ENCODE measurements around the gene OTUB1.

DNA sequence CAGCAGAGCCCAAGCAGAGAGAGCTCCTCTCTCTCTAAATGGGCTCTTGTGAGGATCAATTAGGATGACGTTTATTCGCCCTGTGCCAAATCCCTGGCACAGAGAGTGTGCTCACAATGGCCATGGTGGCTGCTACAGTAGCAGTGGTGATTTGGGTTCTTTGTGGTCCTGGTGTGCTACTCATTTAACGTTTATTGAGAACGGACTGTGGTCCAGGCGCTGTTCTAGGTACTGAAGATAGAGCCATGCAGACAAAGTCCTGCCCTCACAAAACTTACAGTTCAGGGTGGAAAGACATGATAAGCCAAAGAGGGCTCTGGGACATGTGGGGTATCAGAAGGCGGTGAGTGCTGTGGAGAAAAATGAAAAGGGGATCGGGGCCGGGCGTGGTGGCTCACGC lies 5.3 kb downstream of the OTUB1 start:
- TF ChIP-seq, protein P1, sequence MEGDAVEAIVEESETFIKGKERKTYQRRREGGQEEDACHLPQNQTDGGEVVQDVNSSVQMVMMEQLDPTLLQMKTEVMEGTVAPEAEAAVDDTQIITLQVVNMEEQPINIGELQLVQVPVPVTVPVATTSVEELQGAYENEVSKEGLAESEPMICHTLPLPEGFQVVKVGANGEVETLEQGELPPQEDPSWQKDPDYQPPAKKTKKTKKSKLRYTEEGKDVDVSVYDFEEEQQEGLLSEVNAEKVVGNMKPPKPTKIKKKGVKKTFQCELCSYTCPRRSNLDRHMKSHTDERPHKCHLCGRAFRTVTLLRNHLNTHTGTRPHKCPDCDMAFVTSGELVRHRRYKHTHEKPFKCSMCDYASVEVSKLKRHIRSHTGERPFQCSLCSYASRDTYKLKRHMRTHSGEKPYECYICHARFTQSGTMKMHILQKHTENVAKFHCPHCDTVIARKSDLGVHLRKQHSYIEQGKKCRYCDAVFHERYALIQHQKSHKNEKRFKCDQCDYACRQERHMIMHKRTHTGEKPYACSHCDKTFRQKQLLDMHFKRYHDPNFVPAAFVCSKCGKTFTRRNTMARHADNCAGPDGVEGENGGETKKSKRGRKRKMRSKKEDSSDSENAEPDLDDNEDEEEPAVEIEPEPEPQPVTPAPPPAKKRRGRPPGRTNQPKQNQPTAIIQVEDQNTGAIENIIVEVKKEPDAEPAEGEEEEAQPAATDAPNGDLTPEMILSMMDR (IDR thresholded peaks at IDR 0.05) = no peak
- no peak for TF ChIP-seq EZH2phosphoT487 (IDR thresholded peaks at IDR 0.05)
- no peak for TF ChIP-seq EZH2 (IDR thresholded peaks at IDR 0.05)
